Measurements from ENCODE around the gene RSRC1.
"Not testable (repeated sequence)": the region's sequence is repeated elsewhere in the genome, so short reads cannot be mapped to it uniquely, and the experiment has no call there.

RSRC1 gene

GRCh38 chr3:158463556-158463955 is 353.7 kb downstream of the RSRC1 start:
- DNase-seq (ENCODE audit: low read depth), result no peak

- DNase-seq (ENCODE audit: low read depth), result no peak
These were observed 355.2 kb downstream of the RSRC1 start for GRCh38 chr3:158465074-158465473.

- DNase-seq (ENCODE audit: low read depth), result no peak
These were observed 361.2 kb downstream of the RSRC1 start for GRCh38 chr3:158470944-158471638.

GRCh38 chr3:158471639-158472294 is 361.9 kb downstream of the RSRC1 start:
- DNase-seq (ENCODE audit: low read depth), result no peak

- DNase-seq (ENCODE audit: low read depth), result no peak
These were observed 369.2 kb downstream of the RSRC1 start for GRCh38 chr3:158479051-158479450.

- no peak for DNase-seq (ENCODE audit: low read depth)
These were observed 373.9 kb downstream of the RSRC1 start for GRCh38 chr3:158483701-158484235.

- no peak for DNase-seq (ENCODE audit: low read depth)
These were observed 376.3 kb downstream of the RSRC1 start for GRCh38 chr3:158486200-158486599.

GRCh38 chr3:158488670-158489069 is 378.8 kb downstream of the RSRC1 start:
- no peak for DNase-seq (ENCODE audit: low read depth)

- no peak for DNase-seq (ENCODE audit: low read depth)
These were observed 379.3 kb downstream of the RSRC1 start for GRCh38 chr3:158489181-158489580.

GRCh38 chr3:158491968-158492367 is 382.1 kb downstream of the RSRC1 start:
- no peak for DNase-seq (ENCODE audit: low read depth)

GRCh38 chr3:158492685-158493084 is 382.8 kb downstream of the RSRC1 start:
- no peak for DNase-seq (ENCODE audit: low read depth)

- no peak for DNase-seq (ENCODE audit: low read depth)
These were observed 384.0 kb downstream of the RSRC1 start for GRCh38 chr3:158493931-158494330.

GRCh38 chr3:158494673-158495072 is 384.8 kb downstream of the RSRC1 start:
- no peak for DNase-seq (ENCODE audit: low read depth)

- DNase-seq (ENCODE audit: low read depth), result not testable (repeated sequence)
These were observed 385.6 kb downstream of the RSRC1 start for GRCh38 chr3:158495398-158495902.

- DNase-seq (ENCODE audit: low read depth), result no peak
These were observed 395.2 kb downstream of the RSRC1 start for GRCh38 chr3:158505117-158505516.

- no peak for DNase-seq (ENCODE audit: low read depth)
These were observed 396.6 kb downstream of the RSRC1 start for GRCh38 chr3:158506456-158506855.

GRCh38 chr3:158508481-158508880 is 398.6 kb downstream of the RSRC1 start:
- DNase-seq (ENCODE audit: low read depth), result no peak

- no peak for DNase-seq (ENCODE audit: low read depth)
These were observed 400.0 kb downstream of the RSRC1 start for GRCh38 chr3:158509891-158510290.

- DNase-seq (ENCODE audit: low read depth), result not testable (repeated sequence)
These were observed 406.8 kb downstream of the RSRC1 start for GRCh38 chr3:158516729-158517128.

- no peak for DNase-seq (ENCODE audit: low read depth)
These were observed 409.9 kb downstream of the RSRC1 start for GRCh38 chr3:158519776-158520175.

GRCh38 chr3:158520433-158520832 is 410.5 kb downstream of the RSRC1 start:
- DNase-seq (ENCODE audit: low read depth), result no peak

GRCh38 chr3:158522221-158523136 is 412.6 kb downstream of the RSRC1 start:
- no peak for DNase-seq (ENCODE audit: low read depth)

Data from stimulated activated CD8-positive, alpha-beta memory T cell treated with anti-CD3 and anti-CD28 coated beads, Interleukin-15, amount 100 ng/mL, for 1 hour (primary cell).